Tibial artery (tissue), 4 donors: ENCODE results near the gene APRT.

Experiments
- DNase-seq, 2 donors: peaks; one replicate each; pipeline ENCODE4 v3.0.0-alpha.2; 2019
- H3K27ac ChIP-seq, 2 donors: fragments of 200-600 bp; sonication (generic) in 1 of 2; 1 replicate in 1 of 2; 2 replicates in 1 of 2; pipeline ENCODE4 v1.5.1; 2018 to 2019; ENCODE audit warnings: mild to moderate bottlenecking in 1 of 2
- H3K27me3 ChIP-seq, 2 donors: fragments of 200-600 bp; sonication (generic) in 1 of 2; one replicate each; pipeline versions ENCODE4 v1.5.1 to v1.6.0; 2016 to 2019
- H3K36me3 ChIP-seq, 3 donors: fragments of 200-600 bp; sonication (generic) in 2 of 3; one replicate each; pipeline ENCODE4 v1.5.1; 2016 to 2019; ENCODE audit warnings: mild to moderate bottlenecking in 2 of 3
- H3K4me1 ChIP-seq, 4 donors: fragments of 200-600 bp; sonication (generic) in 2 of 4; 1 replicate in 3 of 4; 2 replicates in 1 of 4; pipeline ENCODE4 v1.5.1; 2016 to 2019
- H3K4me3 ChIP-seq, 2 donors: fragments of 200-600 bp; sonication (generic) in 1 of 2; 1 replicate in 1 of 2; 2 replicates in 1 of 2; pipeline ENCODE4 v1.5.1; 2018 to 2019; ENCODE audit warnings: mild to moderate bottlenecking in 2 of 2
- H3K9me3 ChIP-seq, 3 donors: fragments of 200-600 bp; sonication (generic) in 1 of 3; one replicate each; pipeline ENCODE4 v1.5.1; 2016 to 2019
- intact Hi-C: fragments of 100-400 bp; cut with DNase I; formaldehyde crosslinking; loops from one replicate; pipeline ENCODE4 v1.15.0; 2023; ENCODE audit warnings: low total_unique reads
- TF ChIP-seq, protein P1 (sequence below), 2 experiments: fragments of 200-600 bp in 1 of 2; fragments of 450-650 bp in 1 of 2; IDR thresholded peaks; one replicate each; pipeline ENCODE4 v1.5.1; 2017 to 2019; ENCODE audit warnings: antibody characterized with exemption in 2 of 2, mild to moderate bottlenecking in 1 of 2, moderate library complexity in 1 of 2

The APRT gene

DNA sequence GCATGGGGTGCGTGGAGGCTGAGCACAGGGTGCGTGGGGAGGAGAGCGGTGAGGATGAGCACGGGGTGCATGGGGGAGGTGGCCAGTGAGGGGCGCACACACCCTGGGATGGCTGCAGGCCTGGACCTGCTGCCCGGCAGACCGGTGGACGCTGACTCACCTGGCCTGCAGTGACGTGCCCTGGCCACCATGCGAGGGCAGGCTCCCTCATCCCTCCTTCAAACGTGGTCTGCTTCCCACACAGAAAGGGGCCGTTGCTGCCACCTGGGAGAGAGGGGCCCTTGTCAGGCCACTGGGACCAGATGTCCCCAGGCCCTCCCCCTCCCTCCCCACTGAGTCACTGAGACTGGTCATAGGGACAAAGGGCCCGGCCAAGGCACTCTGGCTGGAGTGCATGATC is 20.1 kb upstream of the APRT start:
- no peak overlapping the region for H3K27ac ChIP-seq
- H3K27me3 ChIP-seq, result no peaks in the 10 kb centered on the region
- H3K4me3 ChIP-seq, result no peak overlapping the region
- no peaks in the 10 kb centered on the region for H3K9me3 ChIP-seq
- intact Hi-C loops, result no loop called here
- TF ChIP-seq, protein P1, sequence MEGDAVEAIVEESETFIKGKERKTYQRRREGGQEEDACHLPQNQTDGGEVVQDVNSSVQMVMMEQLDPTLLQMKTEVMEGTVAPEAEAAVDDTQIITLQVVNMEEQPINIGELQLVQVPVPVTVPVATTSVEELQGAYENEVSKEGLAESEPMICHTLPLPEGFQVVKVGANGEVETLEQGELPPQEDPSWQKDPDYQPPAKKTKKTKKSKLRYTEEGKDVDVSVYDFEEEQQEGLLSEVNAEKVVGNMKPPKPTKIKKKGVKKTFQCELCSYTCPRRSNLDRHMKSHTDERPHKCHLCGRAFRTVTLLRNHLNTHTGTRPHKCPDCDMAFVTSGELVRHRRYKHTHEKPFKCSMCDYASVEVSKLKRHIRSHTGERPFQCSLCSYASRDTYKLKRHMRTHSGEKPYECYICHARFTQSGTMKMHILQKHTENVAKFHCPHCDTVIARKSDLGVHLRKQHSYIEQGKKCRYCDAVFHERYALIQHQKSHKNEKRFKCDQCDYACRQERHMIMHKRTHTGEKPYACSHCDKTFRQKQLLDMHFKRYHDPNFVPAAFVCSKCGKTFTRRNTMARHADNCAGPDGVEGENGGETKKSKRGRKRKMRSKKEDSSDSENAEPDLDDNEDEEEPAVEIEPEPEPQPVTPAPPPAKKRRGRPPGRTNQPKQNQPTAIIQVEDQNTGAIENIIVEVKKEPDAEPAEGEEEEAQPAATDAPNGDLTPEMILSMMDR (IDR thresholded peaks at IDR 0.05), result no peak
- no peak for DNase-seq
- peaks cover 14 to 69% (median 40%) of the 10 kb centered on the region in 3 donors for H3K36me3 ChIP-seq
- no peaks in the 10 kb centered on the region for H3K4me1 ChIP-seq

DNA sequence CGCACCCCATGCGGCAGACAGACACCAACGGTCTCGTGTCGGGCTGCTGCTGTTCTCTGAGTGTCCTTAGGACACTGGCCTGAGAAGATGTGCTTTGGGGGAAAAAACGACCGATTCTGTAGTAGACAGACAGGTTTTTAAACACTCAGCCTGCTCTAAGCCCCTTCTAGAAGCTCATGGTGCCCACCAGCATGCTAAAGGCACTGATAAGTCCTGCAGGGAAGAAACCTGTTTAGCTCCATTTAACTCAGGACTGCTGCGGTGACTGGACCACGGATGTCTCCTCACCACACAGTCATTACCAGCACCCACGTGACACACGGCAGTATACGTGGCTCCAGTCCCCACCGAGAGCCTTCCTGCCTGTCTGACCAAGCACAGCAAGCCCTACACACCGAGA is 19.1 kb upstream of the APRT start:
- H3K9me3 ChIP-seq, result no peaks in the 10 kb centered on the region
- H3K36me3 ChIP-seq, result peaks cover 14 to 74% (median 42%) of the 10 kb centered on the region in 3 donors
- H3K4me3 ChIP-seq, result no peak overlapping the region
- DNase-seq, result no peak
- intact Hi-C loops, result no loop called here
- H3K27me3 ChIP-seq, result no peaks in the 10 kb centered on the region
- TF ChIP-seq, protein P1 (IDR thresholded peaks at IDR 0.05), result no peak
- no peaks in the 10 kb centered on the region for H3K4me1 ChIP-seq
- no peak overlapping the region for H3K27ac ChIP-seq

DNA sequence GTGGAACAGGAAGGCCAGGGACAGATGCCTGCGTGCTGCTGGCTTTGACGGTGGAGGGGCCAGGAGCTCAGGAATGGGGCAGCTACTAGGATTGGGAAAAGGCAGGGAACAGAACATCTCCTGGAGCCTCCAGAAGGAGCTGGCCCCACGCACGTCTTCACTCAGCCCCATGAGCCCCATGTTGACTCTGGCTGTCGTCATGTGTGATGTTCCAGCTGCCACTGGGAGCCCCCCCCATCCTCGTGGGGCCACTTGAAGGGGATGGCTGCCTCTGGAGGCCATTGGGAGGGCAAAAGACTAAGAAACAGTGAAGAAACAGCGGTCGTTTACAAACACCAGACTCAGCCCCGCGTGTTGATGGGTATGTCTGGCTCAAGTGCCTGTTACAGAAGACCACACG is 18.5 kb upstream of the APRT start:
- intact Hi-C loops, result no loop called here
- no peak overlapping the region for H3K27ac ChIP-seq
- no peaks in the 10 kb centered on the region for H3K9me3 ChIP-seq
- no peaks in the 10 kb centered on the region for H3K27me3 ChIP-seq
- TF ChIP-seq, protein P1 (IDR thresholded peaks at IDR 0.05), result no peak
- no peak overlapping the region for H3K4me3 ChIP-seq
- H3K4me1 ChIP-seq, result no peaks in the 10 kb centered on the region
- H3K36me3 ChIP-seq, result peaks cover 10 to 73% (median 37%) of the 10 kb centered on the region in 3 donors
- no peak for DNase-seq

DNA sequence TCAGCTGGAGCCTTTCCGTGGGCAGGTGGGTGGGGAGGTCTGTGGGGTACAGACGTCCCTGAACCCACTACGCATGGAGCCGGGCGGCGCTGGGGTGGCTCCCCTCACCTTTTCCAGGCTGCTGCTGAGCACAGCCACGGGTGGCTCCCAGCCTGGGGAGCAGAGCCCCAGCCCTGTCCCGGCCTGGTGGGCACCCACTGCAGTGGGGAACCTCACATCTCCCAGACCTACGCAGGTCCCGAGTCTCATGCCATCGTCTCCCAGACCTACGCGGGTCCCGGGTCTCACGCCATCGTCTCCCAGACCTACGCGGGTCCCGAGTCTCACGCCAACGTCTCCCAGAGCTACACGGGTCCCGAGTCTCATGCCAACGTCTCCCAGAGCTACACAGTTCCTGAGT is 17.0 kb upstream of the APRT start:
- intact Hi-C loops, result no loop called here
- peaks cover 7 to 77% (median 31%) of the 10 kb centered on the region in 3 donors for H3K36me3 ChIP-seq
- H3K9me3 ChIP-seq, result no peaks in the 10 kb centered on the region
- no peak overlapping the region for H3K4me3 ChIP-seq
- DNase-seq, result no peak
- no peaks in the 10 kb centered on the region for H3K27me3 ChIP-seq
- TF ChIP-seq, protein P1 (IDR thresholded peaks at IDR 0.05), result no peak
- no peaks in the 10 kb centered on the region for H3K4me1 ChIP-seq
- no peak overlapping the region for H3K27ac ChIP-seq

DNA sequence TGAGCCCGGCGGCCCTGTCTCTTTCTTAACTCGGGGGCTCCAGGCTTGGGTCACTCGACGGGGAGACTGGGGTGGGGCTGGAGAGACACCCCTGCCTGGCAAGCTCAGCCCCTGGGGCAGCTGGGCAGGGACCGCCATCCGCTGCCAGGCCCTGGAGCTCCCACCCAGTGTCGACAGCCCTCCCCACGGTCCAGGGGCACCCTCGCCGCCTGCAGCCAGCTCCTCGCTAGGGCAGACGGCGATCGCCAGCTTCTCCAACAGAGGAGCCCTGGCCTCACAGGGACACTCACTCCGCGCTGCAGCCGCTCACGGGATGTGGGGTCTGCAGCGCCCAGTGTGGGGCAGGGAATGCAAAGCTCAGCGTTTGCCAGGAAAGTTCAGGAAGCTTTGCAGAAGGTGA is 16.0 kb upstream of the APRT start:
- Histone ChIP-seq H3K4me3 (no peak overlapping the region), H3K27me3 (no peaks in the 10 kb centered on the region), H3K27ac (no peak overlapping the region), H3K4me1 (no peaks in the 10 kb centered on the region), H3K9me3 (no peaks in the 10 kb centered on the region), H3K36me3 (peaks cover 9 to 85% (median 35%) of the 10 kb centered on the region in 3 donors)
- TF ChIP-seq, protein P1 (IDR thresholded peaks at IDR 0.05), result no peak
- DNase-seq, result no peak
- intact Hi-C loops, result no loop called here
